ENCODE data around the gene AUTS2.
A peak's percentile ranks its signal among the peaks of the same experiment; 100 is the strongest.

AUTS2 gene

GRCh38 chr7:69818636-69819332 is 220.5 kb downstream of the AUTS2 start:
- TF ChIP-seq GATA2 (IDR thresholded peaks at IDR 0.05; ENCODE audit: low read depth, low read length) (no peak), GATA3 (IDR thresholded peaks at IDR 0.05; ENCODE audit: low read depth, low read length) (peak; percentile 57; the same call in 1 of the 2 replicates)

- TF ChIP-seq GATA2 (IDR thresholded peaks at IDR 0.05; ENCODE audit: low read depth, low read length): no peak
- no peak for TF ChIP-seq GATA3 (IDR thresholded peaks at IDR 0.05; ENCODE audit: low read depth, low read length)
These were observed 221.0 kb downstream of the AUTS2 start for GRCh38 chr7:69819333-69819705.

GRCh38 chr7:69820479-69821192 is 222.4 kb downstream of the AUTS2 start:
- TF ChIP-seq GATA3 (IDR thresholded peaks at IDR 0.05; ENCODE audit: low read depth, low read length) (no peak), GATA2 (IDR thresholded peaks at IDR 0.05; ENCODE audit: low read depth, low read length) (no peak)

DNA sequence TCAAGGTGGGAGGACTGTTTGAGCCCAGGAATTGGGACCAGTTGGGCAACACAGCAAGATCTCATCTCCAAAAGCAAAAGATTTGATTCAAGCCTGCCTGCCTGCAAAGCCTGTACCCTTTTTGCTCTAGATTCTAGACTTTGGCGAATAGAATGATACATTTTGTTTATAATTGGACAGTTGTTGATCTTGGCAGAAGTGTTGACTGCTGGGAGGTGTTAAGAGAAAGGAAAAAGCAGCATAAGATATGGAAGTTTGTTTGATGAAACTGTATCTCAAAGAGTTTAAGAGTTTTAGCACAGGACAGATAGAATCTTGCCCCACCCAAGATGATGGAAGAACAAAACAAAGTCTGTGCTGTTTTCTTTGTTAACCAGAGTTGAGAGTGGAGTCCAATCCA is 224.1 kb downstream of the AUTS2 start:
- no peak for TF ChIP-seq GATA3 (IDR thresholded peaks at IDR 0.05; ENCODE audit: low read depth, low read length)
- TF ChIP-seq GATA2 (IDR thresholded peaks at IDR 0.05; ENCODE audit: low read depth, low read length): no peak

GRCh38 chr7:69823151-69823744 is 225.0 kb downstream of the AUTS2 start:
- TF ChIP-seq GATA2 (IDR thresholded peaks at IDR 0.05; ENCODE audit: low read depth, low read length) (no peak), GATA3 (IDR thresholded peaks at IDR 0.05; ENCODE audit: low read depth, low read length) (no peak)

GRCh38 chr7:69825113-69825972 is 227.1 kb downstream of the AUTS2 start:
- TF ChIP-seq GATA3 (IDR thresholded peaks at IDR 0.05; ENCODE audit: low read depth, low read length) (no peak), GATA2 (IDR thresholded peaks at IDR 0.05; ENCODE audit: low read depth, low read length) (no peak)

- TF ChIP-seq GATA3 (IDR thresholded peaks at IDR 0.05; ENCODE audit: low read depth, low read length) (no peak), GATA2 (IDR thresholded peaks at IDR 0.05; ENCODE audit: low read depth, low read length) (no peak)
These were observed 228.0 kb downstream of the AUTS2 start for GRCh38 chr7:69826283-69826682.

DNA sequence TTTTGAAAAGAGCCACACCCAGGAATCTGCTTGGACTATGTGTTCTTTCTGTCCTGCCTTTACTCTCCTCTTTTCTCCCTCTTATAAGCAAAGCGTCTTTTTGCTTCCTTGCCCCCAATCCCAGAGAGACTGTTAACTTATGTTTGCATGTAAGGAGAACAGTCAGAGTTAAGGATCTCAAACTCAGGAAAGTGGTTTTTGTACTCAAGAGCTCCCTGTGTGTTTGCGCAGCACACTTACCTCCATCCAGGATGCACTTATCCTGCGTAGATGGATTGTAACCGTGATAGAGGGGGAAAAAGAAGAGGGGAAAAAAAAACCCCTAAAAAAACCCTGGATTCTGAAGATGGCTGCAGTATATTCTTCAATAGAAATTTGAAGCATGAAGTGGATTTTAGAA is 228.9 kb downstream of the AUTS2 start:
- TF ChIP-seq GATA2 (IDR thresholded peaks at IDR 0.05; ENCODE audit: low read depth, low read length): no peak
- TF ChIP-seq GATA3 (IDR thresholded peaks at IDR 0.05; ENCODE audit: low read depth, low read length): no peak

GRCh38 chr7:69827558-69827957 is 229.3 kb downstream of the AUTS2 start:
- TF ChIP-seq GATA2 (IDR thresholded peaks at IDR 0.05; ENCODE audit: low read depth, low read length): no peak
- no peak for TF ChIP-seq GATA3 (IDR thresholded peaks at IDR 0.05; ENCODE audit: low read depth, low read length)

DNA sequence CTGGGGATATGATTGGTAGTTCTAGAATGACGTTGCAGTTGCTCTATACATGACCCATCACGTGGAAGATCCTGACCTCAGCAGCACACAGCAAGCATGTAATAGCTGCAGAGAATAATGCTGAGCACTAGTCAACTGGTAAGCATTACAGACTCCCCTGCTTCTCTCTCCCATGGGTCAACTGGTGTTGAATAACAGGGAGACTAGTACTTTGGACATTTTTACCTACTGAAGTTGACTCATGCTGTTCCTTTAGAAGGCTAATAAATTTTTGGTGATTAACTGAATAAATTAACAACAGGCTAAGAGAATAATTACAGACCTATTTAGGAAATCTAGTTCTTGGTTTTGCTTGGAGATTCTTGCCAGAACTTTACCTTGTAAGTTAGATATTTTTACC is 234.1 kb downstream of the AUTS2 start:
- TF ChIP-seq GATA3 (IDR thresholded peaks at IDR 0.05; ENCODE audit: low read depth, low read length): no peak
- no peak for TF ChIP-seq GATA2 (IDR thresholded peaks at IDR 0.05; ENCODE audit: low read depth, low read length)

DNA sequence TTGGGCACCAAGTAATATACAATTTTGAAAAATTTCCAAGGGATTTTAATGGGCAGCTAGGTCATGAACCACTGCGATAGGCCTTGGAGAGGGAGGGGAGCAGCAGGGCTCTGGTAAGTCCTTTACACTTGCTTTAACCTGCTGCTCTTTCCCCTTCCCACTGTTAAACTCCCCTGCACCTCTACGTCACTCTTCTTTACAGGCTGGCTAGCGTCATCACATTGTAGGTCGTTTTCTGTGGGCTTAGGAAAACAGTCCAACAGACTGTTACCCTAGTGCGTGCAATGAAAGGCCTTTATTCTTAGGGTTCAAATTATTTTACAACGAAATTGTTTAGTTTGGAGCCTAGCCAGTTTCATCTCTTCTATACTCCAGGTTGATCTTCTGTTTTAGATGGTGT is 235.7 kb downstream of the AUTS2 start:
- TF ChIP-seq GATA2 (IDR thresholded peaks at IDR 0.05; ENCODE audit: low read depth, low read length) (no peak), GATA3 (IDR thresholded peaks at IDR 0.05; ENCODE audit: low read depth, low read length) (no peak)

GRCh38 chr7:69836702-69837101 is 238.4 kb downstream of the AUTS2 start:
- TF ChIP-seq GATA2 (IDR thresholded peaks at IDR 0.05; ENCODE audit: low read depth, low read length) (no peak), GATA3 (IDR thresholded peaks at IDR 0.05; ENCODE audit: low read depth, low read length) (no peak)

- no peak for TF ChIP-seq GATA3 (IDR thresholded peaks at IDR 0.05; ENCODE audit: low read depth, low read length)
- TF ChIP-seq GATA2 (IDR thresholded peaks at IDR 0.05; ENCODE audit: low read depth, low read length): no peak
These were observed 239.3 kb downstream of the AUTS2 start for GRCh38 chr7:69837387-69838068.
